HG03175 (cell line): ENCODE data around the gene TCTN2.

Source experiments
- ATAC-seq: cut with Tn5 transposase; IDR thresholded peaks from one replicate; pipeline ENCODE4 v1.9.1; 2021; ENCODE audit warnings: mild to moderate bottlenecking, moderate library complexity; ENCODE audit not compliant: unreplicated experiment

Gene TCTN2

DNA sequence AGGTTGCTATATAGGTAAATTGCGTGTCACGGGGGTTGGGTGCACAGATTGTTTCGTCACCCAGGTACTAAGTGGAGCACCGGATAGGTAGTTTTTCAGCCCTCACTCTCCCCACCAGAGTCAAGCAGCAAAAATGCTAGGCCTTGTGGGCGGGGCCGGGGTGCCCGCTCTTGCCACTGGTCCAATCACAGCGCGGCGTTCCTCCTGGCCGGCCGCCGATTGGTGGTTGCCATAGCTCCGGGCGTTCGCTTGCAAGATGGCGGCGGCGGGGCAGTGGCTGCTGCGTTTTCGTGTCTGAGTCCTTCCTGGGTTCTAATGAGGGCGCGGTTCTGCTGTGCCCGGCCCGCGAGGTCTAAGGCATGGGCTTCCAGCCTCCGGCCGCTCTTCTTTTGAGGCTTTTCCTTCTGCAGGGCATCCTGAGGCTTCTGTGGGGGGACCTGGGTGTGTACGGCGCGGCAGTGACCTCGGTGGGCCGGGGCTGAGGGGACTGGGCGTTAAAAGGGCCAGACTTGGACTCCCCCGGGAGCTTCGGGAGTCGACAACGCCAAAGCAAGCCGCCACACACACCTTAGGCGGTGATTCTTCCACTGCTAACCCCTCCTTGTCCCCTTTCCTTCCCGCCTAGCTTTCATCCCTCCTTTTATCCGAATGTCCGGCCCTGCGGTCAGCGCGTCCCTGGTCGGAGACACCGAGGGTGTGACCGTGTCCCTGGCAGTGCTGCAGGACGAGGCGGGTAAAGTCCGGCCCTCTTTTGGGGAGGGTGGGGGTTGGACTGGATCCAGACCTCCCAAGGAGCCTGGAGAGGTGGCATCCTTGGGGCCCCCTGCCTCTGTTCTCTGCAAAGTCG is at the start of gene TCTN2:
TSS of gene TCTN2 (plus strand) at position 232 of the 847 bp plus-strand sequence. CDS start at position 360, 128 bp downstream.
- ATAC-seq = peak; percentile 98

GRCh38 chr12:123621619-123622530 is 49.0 kb upstream of the TCTN2 start:
- no peak for ATAC-seq

DNA sequence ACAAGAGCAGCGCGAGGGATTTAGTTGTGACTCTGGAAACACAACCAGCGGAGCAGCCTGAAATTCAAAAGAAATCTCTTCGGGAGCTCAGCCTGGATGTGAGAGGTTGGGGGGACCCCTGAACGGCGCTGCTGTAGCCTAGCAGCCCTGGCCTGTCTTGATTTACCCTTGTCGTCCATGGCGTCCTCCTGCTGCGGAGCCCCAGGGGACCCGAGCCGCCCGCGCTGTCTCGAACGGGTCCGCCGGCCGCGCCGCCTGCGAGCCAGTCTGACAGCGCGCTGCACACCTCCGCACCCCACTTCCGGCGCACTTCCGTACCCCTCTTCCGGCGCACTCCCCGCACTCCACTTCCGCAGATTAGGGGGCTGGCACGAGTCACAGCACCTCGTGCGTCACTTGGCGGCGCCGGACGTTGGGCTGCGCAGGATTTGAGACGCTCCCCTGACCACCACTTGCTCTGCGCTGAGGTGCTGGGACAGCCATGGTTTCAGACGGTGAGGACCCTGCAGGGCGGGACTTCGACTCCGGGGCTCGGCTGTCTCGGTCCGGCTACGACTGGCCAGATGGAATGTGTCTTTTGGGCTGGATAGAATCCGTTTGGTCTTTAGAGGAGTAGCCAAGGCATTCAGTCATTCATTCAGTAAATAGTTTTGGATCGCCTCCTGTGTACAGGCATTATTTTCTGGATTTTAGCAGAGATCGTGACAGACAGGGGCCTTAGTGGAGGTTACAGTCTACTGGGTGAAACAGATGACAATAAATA is 37.4 kb upstream of the TCTN2 start, which contains the start of the genes EIF2B1 and GTF2H3:
TSS of gene EIF2B1 (minus strand) at position 308 of the 763 bp plus-strand sequence. CDS start at position 179, 129 bp downstream.
TSS of gene GTF2H3 (plus strand) at position 451 of the 763 bp plus-strand sequence. CDS start at position 482, 31 bp downstream.
- peak; percentile 98 for ATAC-seq

DNA sequence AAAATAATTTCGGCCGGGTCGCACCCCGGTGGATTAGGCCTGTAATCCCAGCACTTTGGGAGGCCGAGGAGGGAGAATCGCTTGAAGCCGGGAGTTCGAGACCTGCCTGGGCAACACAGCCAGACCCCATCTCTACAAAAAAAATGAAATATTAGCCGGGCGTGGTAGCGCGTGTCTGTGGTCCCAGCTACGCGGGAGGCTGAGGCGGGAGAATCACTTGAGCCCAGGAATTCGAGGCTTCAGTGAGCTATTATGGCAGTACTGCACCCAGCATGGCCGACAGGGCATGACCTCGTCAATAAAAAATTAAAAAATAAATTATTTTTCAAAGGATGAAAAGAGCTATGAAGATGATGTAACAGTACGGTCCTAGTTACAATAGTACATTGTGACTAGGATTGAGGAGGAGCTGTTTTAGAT is 36.8 kb upstream of the TCTN2 start:
- no peak for ATAC-seq

DNA sequence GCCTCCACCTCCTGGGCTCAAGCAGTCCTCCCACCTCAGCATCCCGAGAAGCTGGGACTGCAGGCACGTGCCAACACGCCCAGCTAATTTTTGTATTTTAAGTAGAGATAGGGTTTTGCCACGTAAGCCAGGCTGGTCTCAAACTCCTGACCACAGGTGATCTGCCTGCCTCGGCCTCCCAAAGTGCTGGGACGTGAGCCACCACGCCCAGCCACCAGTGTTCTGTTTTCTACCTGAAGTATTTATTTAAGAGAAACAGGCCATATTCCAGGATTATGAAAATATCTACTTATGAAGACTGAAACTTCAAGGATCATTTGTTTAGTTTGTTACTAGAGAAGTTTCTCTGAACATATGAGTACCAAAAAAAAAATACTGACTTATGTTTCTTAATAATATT is 27.0 kb upstream of the TCTN2 start:
- ATAC-seq = no peak

DNA sequence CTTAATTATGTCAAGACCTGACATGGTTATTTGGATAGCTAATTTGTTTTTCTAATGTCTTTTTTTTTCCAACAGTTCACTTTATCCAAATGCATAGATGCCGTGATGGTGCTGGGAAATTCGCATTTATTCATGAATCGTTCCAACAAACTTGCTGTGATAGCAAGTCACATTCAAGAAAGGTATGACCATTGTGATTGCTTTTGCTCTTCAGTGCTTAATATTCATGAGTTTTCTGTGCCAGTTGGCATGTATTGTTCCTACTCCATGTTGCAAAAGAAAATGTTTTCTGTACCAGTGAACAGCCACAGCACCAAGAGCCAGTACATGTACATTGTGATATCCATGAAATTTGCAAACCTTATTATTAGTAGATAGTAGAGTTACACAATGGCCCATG is 25.5 kb upstream of the TCTN2 start:
- ATAC-seq = no peak

GRCh38 chr12:123645878-123646277 is 25.0 kb upstream of the TCTN2 start:
- no peak for ATAC-seq

DNA sequence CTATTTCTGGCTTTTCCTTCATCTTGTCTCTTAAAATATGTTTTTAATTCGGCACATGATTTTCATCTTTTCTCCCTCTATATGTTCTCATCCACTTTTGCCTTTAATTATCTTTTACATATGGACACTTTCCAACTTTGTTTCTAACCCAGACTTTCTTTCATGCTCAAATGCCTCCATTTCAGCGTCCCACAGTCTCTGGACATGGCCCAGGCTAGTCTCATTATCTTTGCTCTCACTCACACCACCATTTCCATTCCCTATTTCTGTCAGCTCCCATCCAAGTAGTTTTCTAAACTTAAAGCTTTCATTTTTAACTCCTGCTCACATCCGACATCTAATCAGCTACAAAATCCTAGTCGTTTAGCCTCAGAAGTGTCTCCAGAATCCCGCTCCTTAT is 22.5 kb upstream of the TCTN2 start:
- no peak for ATAC-seq

DNA sequence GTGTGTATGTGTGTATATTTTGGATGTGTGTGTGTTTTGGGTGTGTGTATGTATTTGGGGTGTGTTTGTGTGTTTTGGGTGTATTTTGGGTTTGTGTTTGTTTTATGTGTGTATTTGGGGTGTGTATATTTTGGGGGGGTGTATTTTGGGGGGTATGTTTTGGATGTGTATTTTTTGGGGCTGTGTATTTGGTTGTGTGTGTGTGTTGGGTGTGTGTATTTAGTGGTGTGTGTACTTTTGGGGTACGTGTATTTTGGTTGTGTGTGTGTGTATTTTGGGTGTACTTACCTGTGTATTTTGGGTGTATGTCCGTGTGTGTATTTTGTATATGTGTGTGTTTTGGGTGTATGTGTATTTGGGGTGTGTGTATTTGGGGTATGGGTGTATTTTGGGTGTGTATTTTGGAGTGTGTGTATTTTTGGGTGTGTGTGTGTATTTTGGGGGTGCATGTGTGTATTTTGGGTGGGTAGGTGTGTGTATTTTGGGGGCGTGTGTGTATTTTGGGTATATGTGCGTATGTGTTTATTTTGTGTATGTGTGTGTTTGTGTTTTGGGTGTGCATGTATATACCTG is 16.7 kb upstream of the TCTN2 start:
- no peak for ATAC-seq

- peak; percentile 96 for ATAC-seq
Measured at GRCh38 chr12:123655420-123655819, 15.5 kb upstream of the TCTN2 start.

GRCh38 chr12:123656392-123656791 is 14.5 kb upstream of the TCTN2 start:
- ATAC-seq = no peak

- ATAC-seq = no peak
Measured at GRCh38 chr12:123657211-123657610, 13.7 kb upstream of the TCTN2 start.

- no peak for ATAC-seq
Measured at GRCh38 chr12:123659996-123660727, 10.8 kb upstream of the TCTN2 start.

GRCh38 chr12:123667771-123668170 is 3.1 kb upstream of the TCTN2 start:
- ATAC-seq = no peak

DNA sequence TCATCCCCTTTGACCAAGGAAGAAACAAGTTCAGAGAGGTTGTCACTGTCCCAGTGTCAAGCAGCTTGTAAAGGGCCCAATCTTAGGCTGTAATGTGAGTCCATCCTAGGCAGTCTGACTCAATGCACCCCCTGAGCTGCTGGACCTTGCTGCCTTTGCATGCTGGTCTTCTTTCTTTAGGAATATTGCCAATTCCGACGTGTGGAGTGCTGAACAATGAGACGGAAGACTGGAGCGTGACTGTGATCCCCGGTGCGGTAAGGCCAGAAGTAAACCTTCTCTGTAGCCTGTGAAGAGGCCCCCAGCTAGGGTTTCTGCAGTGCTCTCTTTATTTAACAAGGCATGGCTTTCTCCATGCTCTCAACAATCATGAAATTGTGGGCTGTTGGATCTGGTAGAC is 963 bp downstream of the TCTN2 start:
- ATAC-seq = no peak

- no peak for ATAC-seq
Measured at GRCh38 chr12:123675436-123675835, 4.5 kb downstream of the TCTN2 start.

DNA sequence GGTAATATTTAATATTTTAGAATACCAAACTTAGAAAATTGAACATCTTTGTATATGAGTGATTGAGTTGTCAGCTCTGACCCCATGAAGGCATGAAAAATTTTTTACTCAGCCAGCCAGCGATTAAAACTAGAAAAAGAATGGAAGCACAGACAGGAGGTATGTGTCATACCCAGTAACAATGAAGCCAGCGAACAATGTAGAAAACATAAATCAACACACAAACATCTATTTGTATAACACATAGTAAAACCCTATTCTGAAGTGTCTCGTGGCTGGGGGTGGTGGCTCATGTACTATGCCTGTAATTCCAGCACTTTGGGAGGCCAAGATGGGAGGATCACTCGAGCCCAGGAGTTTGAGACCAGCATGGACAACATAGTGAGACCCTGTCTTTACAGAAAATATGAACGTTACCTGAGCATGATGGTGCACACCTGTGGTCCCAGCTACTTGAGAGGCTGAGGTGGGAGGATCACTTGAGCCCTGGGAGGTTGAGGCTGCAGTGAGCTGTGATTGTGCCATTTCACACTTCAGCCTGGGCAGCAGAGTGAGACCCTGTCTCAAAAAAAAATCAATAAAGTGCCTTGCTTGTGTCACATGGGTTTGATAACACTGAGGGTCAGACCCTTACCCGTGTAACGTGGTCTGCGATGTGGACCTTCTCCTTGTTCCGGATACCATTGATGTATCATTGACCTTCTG is 5.9 kb downstream of the TCTN2 start:
- ATAC-seq = no peak

GRCh38 chr12:123678981-123679380 is 8.1 kb downstream of the TCTN2 start:
- no peak for ATAC-seq

- no peak for ATAC-seq
Measured at GRCh38 chr12:123681605-123682004, 10.7 kb downstream of the TCTN2 start.
